ELR (cell line): ENCODE measurements around the gene MSI2.
A peak's percentile ranks its signal among the peaks of the same experiment; 100 is the strongest.

Experiments
- DNase-seq: peaks from one replicate; pipeline ENCODE4 v3.0.0-alpha.2; 2015; ENCODE audit warnings: low read depth

The MSI2 gene

DNA sequence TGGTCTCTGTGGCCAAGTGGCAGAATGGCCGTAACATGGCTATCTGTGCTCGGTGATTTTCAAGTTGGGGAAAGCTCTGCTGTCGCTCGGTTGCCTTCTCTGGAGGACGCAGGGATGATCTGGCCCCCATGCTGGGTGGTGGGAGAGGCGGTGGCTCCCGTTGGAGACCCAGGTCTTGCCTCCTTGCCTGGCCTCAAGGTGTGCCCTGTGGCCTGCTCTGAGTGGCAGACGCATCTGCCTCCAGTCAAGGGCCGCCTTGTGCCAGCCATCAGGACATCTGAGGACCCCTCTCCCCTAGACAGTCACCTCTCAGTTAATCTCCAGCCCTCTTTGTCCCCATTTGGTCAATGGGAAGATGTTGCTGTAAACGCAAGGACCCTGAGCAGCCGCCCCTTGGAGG lies 322.9 kb downstream of the MSI2 start:
- no peak for DNase-seq

DNA sequence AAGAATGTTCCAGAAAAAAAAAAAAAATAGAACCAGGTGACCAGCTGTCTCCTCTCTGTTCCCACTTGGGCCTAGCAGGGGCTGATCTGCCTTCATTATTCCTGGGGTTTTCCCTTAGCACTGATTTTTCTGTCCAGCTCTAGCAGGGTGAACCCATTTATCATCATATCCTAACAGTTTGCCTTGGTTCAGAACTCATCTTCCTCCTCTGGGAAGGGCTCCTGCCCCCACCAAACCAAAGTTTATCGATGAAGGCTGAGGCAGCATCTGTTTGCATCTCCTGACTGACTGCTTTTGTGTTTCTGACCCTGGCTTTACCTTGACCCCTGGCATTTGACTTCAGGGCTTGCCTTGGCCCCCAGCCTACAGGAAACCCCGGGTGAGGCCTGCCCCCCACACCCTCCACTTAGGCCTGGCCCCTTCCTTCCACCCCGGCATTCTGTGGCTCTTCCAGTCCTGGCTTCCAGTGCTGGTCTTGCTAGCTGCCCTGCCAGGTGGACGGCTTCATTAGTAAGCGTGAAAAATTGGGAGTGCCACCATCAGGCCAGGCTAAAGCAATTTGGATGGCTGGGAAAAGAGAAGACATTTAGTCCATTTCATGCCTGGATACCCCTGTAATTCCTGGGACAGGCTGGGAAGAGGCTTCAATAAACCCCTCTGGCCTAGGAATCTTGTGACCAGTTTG lies 323.9 kb downstream of the MSI2 start:
- DNase-seq: no peak

- no peak for DNase-seq
These were observed 326.8 kb downstream of the MSI2 start for GRCh38 chr17:57582881-57583756.

DNA sequence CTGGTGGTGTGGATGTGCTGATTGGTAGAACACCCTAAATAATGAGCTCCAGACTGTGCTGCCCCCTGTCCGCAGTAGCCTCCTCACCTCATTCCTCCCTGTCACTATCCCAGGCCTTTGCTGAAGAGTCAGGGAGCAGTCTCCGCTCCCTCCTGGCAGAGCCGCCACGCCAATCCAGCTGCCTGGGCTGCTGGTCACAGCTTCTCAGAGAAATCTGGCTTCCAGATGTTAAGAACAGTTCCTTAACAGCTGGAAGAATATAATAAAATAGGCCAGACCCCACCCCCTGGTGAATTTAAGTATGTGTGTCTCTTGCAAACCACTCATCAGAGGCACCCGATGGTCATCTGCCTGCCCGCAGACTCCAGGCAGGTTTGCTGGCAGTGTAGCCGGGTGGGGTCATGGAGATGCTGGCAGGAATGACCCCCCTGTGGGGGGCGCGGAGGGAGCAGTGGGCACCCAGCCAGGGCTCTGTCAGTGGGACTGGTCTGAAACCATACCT lies 327.8 kb downstream of the MSI2 start:
- DNase-seq: no peak

DNA sequence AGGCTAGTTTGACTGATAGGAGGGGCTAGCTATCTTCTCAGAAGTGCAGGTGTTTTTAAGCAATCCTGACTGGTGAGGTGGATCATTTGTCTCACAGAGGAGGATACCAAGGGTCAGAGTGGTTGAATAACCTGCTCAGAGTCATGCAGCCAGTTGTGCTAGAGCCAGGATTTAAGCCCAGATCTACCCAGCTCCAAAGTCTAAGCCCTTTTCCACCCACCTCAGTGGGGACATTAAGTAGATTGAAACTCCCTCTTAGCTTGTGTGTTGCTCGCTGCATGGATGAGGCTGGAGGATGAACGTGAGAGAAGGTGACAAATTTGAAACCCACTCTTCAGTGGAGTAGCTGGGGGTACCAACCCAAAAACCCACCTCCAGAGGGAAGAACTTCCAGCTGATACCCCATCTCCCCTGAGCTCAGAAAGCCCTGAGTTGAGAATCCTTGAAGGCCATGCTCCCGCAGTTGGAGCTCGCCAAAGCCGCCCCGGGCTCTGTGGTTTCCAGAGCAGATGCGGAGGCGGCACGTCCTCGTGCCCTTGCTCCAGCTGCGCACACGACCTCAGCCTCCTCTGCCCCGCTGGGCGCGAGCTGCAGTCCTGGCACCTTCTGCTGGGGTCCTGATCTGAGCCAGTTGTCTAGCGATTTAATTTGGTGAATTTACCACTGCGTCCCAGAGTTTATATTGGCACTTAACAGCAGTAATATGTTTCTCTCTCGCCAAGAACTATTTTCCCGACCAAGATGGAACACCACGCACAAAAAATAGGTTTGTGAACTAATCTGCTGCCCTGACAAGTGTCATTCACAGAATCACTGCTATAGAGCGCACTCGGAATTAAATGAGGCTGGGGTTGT lies 329.2 kb downstream of the MSI2 start:
- no peak for DNase-seq

DNA sequence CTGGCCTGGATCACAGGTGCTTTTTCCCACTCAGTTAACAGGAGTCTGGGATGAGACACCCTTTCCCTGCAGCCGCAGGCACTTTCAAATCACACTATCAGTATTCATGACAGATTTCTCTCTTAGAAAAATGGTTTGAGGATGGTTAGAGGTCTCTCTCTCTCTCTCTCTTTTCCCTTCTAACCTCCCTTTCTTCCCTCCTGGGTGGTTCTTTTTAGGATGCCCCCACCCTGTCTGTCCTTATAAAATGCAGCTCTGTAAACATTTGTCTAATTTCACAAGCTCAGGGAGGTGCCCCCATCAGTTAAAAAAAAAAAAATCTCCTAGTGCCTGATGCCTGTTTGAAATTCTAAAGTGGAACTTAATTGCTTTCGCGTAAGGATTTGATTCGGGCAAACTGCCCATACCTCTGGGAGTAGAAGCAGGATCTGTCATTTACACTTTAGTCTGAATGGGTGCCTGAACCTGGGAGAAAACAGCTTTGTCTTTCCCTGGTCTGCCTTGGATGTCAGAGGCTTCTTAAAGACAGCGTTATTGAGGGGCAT lies 329.9 kb downstream of the MSI2 start:
- no peak for DNase-seq

- no peak for DNase-seq
These were observed 330.4 kb downstream of the MSI2 start for GRCh38 chr17:57586742-57587141.

GRCh38 chr17:57587193-57587969 lies 331.1 kb downstream of the MSI2 start:
- DNase-seq: no peak

GRCh38 chr17:57588086-57588485 lies 331.8 kb downstream of the MSI2 start:
- no peak for DNase-seq

DNA sequence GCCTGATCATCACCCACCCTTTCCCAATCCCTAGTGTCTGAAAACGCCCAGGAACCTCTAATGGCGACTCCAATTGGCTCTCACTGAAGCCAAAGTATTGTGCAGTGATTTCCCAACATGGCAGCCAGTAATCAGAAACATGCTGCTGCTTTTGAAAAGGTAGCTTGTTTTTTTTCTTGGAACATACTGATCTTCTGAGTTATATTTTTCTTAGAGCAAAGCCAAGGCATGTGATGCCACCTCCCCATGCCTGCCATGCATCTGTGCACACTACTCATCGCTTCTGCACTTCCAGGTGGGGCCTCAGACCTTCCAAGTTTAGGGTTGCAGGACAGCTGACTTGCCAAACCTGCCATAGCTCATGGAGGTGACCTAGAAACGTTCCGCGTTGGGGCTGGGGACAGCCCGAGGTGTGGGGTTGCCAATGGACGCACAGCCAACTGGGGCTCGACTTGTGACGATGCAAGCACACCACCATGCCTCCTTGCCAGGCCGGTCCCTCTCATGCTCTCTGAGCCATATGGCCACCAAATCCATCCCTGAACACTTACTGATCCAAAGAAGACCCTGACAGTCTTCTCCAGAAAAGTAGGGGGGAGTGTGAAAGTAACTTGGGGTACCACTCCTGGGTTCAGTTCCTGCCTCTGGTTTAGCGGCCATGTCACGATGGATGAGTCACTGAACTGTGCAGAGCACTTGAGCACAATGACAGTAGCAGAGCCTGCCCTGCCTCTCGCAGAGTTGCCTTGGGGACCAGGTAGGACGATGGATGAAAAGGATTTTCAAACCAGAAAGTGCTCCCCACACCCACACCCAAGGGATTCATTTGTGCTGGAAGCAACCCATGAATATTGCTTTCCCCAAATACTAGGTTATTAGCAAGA lies 333.1 kb downstream of the MSI2 start:
- DNase-seq: no peak

GRCh38 chr17:57593739-57594462 lies 337.6 kb downstream of the MSI2 start:
- no peak for DNase-seq

GRCh38 chr17:57594767-57595166 lies 338.4 kb downstream of the MSI2 start:
- no peak for DNase-seq

GRCh38 chr17:57595426-57595825 lies 339.1 kb downstream of the MSI2 start:
- no peak for DNase-seq

DNA sequence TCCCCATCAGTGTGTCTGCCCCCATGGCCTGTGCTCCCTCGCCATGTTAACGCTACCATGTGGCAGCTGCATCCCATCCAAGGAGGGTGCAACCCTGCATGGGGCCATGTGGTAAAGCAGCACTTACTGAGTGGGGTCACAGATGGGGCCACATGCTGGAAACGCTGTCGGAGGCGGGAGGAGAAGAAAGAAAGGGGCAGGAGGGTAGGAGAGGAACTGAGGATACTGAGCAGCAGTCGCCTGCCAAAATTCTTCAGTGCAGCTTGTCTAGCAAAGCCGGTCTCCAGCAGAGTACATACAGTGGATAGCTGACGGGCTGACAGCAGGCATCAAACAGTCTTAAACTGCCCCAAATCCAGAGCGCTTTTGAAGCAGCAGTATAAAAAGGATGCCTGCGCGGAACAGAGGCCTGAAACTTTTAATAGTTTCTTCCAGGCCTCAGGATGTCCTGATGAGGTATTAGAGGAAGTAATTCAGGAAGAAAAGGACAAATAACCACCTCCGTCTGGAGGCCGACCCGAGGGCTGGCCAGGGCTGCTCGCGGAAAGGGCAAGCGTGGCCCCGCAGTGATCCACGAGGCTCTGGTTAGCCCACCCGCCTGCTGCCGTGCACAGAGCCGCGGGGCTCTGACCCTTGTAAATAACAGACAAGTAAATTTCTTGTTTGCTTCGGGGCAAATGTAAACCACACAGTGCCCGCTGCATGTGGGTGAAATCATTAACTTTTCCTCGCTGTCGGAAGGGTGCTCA lies 339.8 kb downstream of the MSI2 start:
- no peak for DNase-seq

GRCh38 chr17:57597101-57597500 lies 340.8 kb downstream of the MSI2 start:
- DNase-seq: no peak

GRCh38 chr17:57597531-57598453 lies 341.5 kb downstream of the MSI2 start:
- peak; percentile 83 for DNase-seq

GRCh38 chr17:57599271-57600045 lies 343.1 kb downstream of the MSI2 start:
- no peak for DNase-seq
